Islet of Langerhans (tissue), 1 donor: ENCODE measurements around the gene MXD4.

ENCODE experiments used
- FAIRE-seq: peaks from one replicate; lab custom pipeline; 2011; peaks lifted over from hg19 to GRCh38; lab: Jason Lieb, UNC

MXD4 gene

GRCh38 chr4:2262145-2262943 is 435 bp upstream of the MXD4 start:
- peak; percentile 47 for FAIRE-seq

- no peak for FAIRE-seq
Observed at GRCh38 chr4:2261110-2261852, 628 bp downstream of the MXD4 start.

DNA sequence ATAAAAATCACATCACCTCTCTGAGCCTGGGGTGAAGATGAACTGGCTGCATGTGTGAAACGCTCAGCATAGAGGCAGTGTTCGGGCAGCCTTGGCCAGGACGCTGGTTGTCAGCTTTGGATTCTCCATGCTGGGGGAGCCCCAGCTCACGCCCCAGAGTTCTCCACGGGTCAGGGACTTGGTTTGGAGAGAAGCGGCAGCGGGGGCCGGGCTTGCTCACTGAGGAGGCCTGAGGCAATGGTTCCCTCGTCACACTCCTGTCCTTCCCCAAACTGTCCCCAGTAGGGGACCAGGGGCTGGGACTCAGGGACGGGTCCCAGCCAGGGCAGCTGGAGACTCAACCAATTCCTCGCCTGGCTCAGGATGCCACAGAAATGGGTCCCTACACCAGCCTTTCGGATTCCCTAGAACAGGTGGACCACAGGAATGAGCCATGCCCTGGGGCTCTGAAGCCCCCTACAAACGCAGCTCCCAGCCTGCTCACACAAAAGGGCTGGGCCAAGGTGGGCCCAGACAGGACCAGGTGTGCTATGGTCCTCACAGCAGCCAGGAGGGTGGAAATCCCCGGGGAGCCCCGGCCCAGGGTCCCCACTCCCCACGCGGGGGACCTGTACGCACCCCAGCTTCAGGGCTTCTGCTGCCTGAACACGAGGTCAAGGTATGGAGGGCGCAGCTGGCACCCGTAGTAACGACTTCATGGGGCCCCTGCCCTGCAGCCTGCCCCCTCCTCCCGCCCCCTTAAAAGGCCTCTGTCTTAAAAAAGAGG is 1.4 kb downstream of the MXD4 start:
- no peak for FAIRE-seq

- FAIRE-seq: no peak
Observed at GRCh38 chr4:2259541-2260343, 2.2 kb downstream of the MXD4 start.

DNA sequence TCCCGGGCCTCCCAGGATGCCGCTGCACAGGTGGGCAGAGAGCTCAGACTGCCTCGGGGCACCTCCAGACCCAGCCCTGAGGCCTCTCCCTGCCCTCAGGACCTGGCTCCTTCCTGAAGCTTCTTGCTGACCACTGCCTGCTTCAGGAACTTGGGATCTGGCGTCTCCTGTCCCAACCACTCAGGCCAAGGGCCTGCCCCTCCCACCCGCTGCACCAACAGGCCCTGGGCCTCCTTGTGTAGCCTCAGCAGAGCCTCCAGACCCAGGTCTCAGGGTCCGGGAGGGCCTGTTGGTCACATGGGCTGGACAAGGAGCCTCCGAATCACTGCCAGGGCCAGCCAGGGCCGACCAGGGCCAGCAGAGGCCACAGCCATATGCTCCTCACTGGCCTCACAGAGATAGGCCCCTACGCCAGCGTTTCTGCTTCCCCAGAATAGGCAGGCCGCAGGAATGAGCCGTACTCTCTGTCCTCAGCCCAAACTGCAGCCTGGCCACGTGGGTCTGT is 2.8 kb downstream of the MXD4 start:
- FAIRE-seq: no peak

GRCh38 chr4:2258091-2259035 is 3.5 kb downstream of the MXD4 start:
- FAIRE-seq: no peak

DNA sequence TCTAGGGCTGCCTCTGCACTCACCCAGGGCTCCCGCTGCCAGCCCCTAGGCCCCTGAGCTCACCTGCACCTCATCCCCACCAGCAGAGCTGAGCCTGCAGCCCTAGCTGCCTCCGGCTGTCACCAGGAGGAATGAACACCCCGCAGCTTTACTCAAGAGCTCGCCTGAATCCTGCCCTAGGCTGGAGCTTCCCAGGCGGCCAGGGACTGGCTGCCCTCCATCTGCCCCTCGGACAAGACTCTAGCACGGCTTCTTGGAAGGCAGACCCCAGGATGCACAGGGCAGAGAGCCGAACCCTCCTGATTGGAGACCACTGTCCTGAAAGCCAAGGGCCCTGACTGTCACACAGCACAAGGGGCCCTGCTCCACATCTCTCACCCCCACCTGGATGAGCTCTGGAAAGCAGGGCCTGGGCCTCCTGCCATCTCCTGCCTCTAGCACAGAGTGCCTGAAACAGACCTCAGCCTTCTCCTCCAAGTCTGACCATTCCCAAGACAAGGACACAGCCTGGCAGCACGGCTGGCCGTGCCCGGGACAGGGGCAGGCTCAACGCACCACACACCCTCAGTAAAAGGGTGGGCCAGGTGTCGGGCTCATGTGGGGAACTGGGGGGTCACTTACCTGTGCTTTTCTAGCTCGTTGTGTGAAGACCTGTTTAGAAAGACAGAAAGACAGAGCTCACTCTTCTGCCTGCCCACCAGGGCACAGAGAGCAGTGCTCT is 4.4 kb downstream of the MXD4 start:
- FAIRE-seq: no peak

- no peak for FAIRE-seq
Observed at GRCh38 chr4:2256781-2257191, 5.1 kb downstream of the MXD4 start.

- no peak for FAIRE-seq
Observed at GRCh38 chr4:2256156-2256731, 5.7 kb downstream of the MXD4 start.

DNA sequence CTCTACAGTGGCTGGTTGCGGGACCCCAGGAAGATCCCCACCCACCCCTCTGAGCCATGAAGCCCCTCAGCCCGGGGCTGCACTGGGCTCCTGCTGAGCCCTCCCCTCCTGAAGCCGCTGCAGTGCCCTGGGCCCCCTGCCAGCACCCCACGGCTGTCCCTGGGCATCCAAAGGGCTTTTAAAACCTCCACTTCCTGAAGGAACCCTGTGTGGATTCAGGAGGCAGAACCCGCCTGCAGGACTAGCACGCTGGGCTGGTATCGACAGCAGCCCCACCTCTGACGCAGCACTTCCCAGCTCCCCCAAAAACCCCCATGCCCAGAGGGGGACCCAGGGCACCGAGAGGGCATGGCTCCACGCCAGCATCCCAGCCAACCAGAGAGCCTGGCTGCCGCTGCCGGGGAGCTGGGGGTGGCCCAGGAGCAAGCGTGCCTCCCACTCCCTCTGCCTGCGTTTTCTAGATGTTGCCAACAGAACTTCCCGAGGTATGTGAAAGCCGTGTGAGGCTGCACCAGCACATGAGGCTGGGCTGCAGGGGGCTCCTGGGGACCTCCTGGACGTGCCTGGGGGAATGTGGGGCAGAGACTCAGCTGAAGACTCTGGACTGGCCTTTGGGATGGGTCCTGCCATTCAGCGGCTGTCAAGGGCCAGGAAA is 6.3 kb downstream of the MXD4 start:
- FAIRE-seq: no peak

- FAIRE-seq: no peak
Observed at GRCh38 chr4:2254665-2255500, 7.0 kb downstream of the MXD4 start.

DNA sequence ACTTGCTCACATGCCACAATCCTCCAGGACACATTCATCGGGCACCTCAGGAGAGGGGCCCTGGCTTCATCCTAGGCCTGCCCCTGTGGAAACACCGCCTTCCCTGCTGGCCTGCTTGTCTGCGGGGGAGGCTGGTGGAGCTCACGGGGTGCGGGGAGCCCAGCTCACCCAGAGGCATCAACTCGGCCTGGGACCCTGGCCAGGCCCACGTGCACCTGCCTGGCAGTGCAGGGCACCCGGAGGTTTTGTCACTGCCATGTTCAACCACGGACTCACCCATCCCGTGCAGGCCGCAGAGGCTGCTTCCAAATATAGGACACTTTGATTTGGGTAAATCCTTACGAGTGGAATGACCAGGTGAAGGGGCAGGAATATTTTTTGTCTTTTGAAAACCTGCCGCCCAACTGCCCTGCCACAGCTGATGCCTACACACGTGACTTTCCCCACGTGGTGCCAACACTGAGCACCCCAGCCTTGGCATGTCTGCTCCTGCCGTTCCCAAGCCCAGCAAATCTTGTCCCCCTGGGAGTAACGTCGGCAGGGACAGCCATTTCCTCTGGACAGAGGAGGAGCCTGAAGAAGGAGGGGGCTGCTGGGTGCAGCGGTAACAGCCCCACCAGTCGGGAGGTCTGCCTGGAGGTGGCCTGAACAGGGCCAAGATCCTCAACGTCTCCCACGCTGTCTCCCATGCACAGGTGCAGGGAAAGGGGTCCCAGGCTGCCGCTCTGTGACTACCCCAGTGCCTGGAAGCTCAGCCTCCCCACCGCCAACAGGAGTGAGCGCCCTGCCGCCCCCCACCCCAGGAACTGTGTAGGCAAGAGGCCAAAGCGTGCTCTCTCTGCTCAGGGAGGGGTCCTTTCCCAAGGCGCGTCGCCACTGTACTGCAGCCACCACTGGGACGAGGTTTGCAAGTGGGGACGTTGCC is 8.5 kb downstream of the MXD4 start:
- no peak for FAIRE-seq

DNA sequence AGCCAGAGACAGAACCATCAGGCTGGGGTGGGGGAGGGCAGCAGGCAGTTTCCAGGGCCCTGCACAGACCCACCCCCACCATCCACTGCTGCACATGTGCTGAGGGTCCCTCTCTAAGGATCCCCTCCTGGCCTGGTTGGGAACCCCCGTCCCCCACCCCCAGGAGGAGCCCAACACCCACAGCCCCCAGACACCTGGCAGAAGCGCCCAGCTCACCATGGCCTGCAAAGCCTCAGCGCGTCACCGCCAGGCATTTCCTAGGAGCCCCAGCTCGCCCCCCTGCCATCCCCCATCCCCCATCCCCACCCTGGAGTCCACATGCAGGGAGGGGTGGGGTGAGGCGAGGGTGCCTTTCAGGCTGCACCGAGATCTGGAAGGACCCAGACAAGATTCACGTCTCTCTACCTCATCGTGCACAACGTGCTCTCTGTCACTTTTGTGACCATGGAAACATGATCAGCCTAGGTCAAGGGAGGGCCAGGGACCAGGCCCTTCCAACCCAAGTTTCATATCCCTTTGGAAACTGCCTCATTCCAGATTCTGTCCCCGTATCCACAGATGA is 9.3 kb downstream of the MXD4 start:
- FAIRE-seq: no peak

DNA sequence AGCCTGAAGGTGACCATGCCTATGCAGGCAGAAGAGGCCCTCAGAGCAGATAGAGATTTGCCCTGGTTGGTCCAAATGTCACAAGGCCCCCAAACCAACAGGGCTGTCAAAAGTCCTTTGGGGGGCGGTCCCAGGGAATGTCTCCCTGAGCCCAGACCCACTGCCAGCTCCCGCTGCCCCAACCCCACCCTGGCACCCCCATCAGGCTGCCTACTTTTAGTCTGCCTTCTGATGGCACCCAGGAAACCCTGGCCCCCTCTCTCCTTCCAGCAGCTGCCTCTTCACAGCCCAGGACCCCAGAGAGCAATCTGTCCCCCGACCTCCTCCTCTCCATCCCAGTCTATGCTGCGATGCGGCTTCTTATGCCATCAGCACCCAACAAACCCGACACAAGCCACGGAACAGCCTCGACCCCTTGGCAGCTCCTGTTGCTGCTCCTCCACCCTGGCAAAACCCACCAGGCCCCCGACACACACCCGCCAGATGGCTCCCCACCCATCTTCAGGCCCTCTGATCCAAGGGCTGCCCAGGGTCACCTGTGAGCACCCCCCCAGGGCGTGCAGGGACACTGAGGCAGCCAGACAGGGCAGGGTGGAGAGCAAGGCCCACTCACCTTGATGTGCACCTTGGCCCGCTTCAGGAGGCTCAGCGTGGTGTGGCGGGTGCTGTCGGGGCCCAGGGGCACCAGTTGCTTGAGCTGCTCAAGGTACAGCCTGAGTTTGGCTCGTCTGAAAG is 9.9 kb downstream of the MXD4 start:
- FAIRE-seq: no peak

DNA sequence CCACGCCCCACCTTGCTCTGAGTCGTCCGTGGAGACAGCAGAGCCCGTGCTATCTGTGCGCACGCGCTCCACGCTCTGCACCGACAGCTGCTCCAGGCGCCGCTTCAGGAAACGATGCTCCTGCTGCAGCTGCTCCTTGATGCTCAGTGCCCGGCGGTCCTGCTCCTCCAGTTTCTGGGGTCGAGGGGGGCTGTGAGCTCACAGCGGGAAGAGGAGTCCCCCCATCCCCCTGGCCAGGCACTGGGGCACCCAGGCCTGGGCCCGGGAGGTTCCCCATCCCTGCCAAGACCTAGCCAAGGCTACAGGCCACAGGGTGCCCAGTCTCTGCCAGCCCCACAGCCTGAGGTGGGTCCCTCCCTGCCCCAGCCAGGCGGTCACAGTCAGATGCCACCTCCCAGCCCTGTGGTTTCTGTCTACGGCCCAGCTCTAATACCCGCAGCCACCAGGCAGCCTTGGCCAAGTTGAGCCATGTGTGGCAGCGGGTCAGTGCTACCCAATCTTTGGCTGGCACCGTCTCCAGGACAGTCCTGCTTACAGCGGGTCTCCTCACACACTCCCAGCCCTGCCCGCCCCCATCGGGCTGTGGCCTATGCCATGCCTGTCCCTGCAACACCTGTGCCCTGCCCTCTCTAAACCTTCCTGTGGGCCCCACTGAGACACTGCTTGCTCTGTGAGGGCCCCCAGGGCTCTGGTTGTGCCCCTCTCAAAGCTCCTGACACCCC is 10.7 kb downstream of the MXD4 start:
- no peak for FAIRE-seq
